A549 (cell line): ENCODE data around the gene CADM2. TPM values are rescaled to one million over a fixed set of nuclear protein-coding genes. Genes with fewer than 3 reads are reported as not detected.

ENCODE experiments used
- ATAC-seq, 2 experiments: fragments of 200-7000 bp in 1 of 2; fragments of >200 bp in 1 of 2; cut with Nextera tagmentation in 1 of 2; cut with Tn5 transposase in 1 of 2; 3 replicates each; pipeline versions ENCODE4 v1.8.0 to v1.9.1; 2018 to 2020; ENCODE audit warnings: mild to moderate bottlenecking in 1 of 2, moderate library complexity in 1 of 2
- CTCF ChIA-PET: fragments of 300-600 bp; sonication (Branson Sonifier 250); formaldehyde crosslinking; extraction: SDS; loops from one replicate; lab custom pipeline; 2021; ENCODE audit warnings: antibody characterized with exemption, inconsistent platforms; lab: Yijun Ruan, JAX
- POLR2A ChIA-PET: fragments of 350-600 bp; formaldehyde crosslinking; extraction: SDS; loops from one replicate; lab custom pipeline; 2021; ENCODE audit warnings: antibody characterized with exemption, inconsistent platforms; lab: Yijun Ruan, JAX
- DNase-seq, 2 experiments: peaks; one replicate each; pipeline versions ENCODE4 v3.0.0 to v3.0.0-alpha.2; 2011 to 2016; ENCODE audit warnings: low read depth in 1 of 2, low spot score in 1 of 2
- FAIRE-seq: peaks from 2 replicates; lab custom pipeline; 2011; peaks lifted over from hg19 to GRCh38; lab: Jason Lieb, UNC
- H3K27ac ChIP-seq, 2 experiments: fragments of >200 bp; sonication (Bioruptor Twin); formaldehyde crosslinking; 3 replicates each; pipeline ENCODE4 v1.5.1; 2016 to 2017
- H3K4me1 ChIP-seq: fragments of >200 bp; sonication (Bioruptor Twin); formaldehyde crosslinking; 3 replicates; pipeline ENCODE4 v1.6.1; 2016
- H3K4me2 ChIP-seq: fragments of >200 bp; sonication (Bioruptor Twin); formaldehyde crosslinking; 3 replicates; pipeline ENCODE4 v1.6.1; 2016
- H3K4me3 ChIP-seq: fragments of >200 bp; sonication (Bioruptor Twin); formaldehyde crosslinking; 3 replicates; pipeline ENCODE4 v1.5.1; 2016
- H3K9me3 ChIP-seq: fragments of >200 bp; sonication (Bioruptor Twin); formaldehyde crosslinking; 3 replicates; pipeline ENCODE4 v1.6.1; 2016
- BHLHE40 ChIP-seq: IDR thresholded peaks from 2 replicates; pipeline ENCODE4 v1.6.1; 2012; ENCODE audit warnings: low read depth, low read length, inconsistent platforms
- EHF ChIP-seq: fragments of 250-450 bp; sonication (Bioruptor Pico); IDR thresholded peaks from 2 replicates; pipeline ENCODE4 v1.5.0; 2020; ENCODE audit warnings: mild to moderate bottlenecking
- EP300 ChIP-seq, 2 experiments: fragments of >200 bp; sonication (Bioruptor Twin); formaldehyde crosslinking; IDR thresholded peaks; 2 replicates in 1 of 2; 3 replicates in 1 of 2; pipeline ENCODE4 v1.6.1; 2016 to 2017
- ESRRA ChIP-seq: fragments of 150-350 bp; IDR thresholded peaks from 2 replicates; pipeline ENCODE4 v1.6.1; 2014; ENCODE audit warnings: mild to moderate bottlenecking, low read length, borderline replicate concordance
- FOSB ChIP-seq: fragments of 250-450 bp; sonication (Bioruptor Pico); IDR thresholded peaks from 2 replicates; pipeline ENCODE4 v1.5.0; 2020; ENCODE audit warnings: mild to moderate bottlenecking, moderate library complexity
- FOSL2 ChIP-seq, 2 experiments: fragments of 450-650 bp in 1 of 2; fragments of >200 bp in 1 of 2; sonication (Bioruptor Twin) in 1 of 2; formaldehyde crosslinking; IDR thresholded peaks; 2 replicates each; pipeline versions ENCODE4 v1.5.0 to v1.6.1; 2016 to 2020; ENCODE audit warnings: mild to moderate bottlenecking in 1 of 2, moderate library complexity in 1 of 2
- FOXS1 ChIP-seq: fragments of 250-450 bp; sonication (Bioruptor Pico); IDR thresholded peaks from 2 replicates; pipeline ENCODE4 v1.5.0; 2020; ENCODE audit warnings: mild to moderate bottlenecking, moderate library complexity
- GATA3 ChIP-seq: IDR thresholded peaks from 2 replicates; pipeline ENCODE4 v1.6.1; 2012; ENCODE audit warnings: borderline replicate concordance
- HDAC2 ChIP-seq: fragments of 200-600 bp; sonication (generic); IDR thresholded peaks from 2 replicates; pipeline ENCODE4 v1.6.1; 2016
- HOXB5 ChIP-seq: fragments of 250-450 bp; sonication (Bioruptor Pico); IDR thresholded peaks from 2 replicates; pipeline ENCODE4 v1.5.0; 2020; ENCODE audit warnings: mild to moderate bottlenecking, moderate library complexity
- JUN ChIP-seq, 2 experiments: fragments of >200 bp; sonication (Bioruptor Twin); formaldehyde crosslinking; IDR thresholded peaks; 2 replicates in 1 of 2; 3 replicates in 1 of 2; pipeline ENCODE4 v1.6.1; 2016 to 2017
- JUNB ChIP-seq: fragments of >200 bp; sonication (Bioruptor Twin); formaldehyde crosslinking; IDR thresholded peaks from 2 replicates; pipeline ENCODE4 v1.6.1; 2016
- KDM5A ChIP-seq: fragments of 200-600 bp; sonication (generic); IDR thresholded peaks from 2 replicates; pipeline ENCODE4 v1.6.1; 2016; ENCODE audit warnings: antibody characterized with exemption, mild to moderate bottlenecking
- MAFK ChIP-seq: fragments of 450-650 bp; IDR thresholded peaks from 2 replicates; pipeline ENCODE4 v1.6.1; 2014; ENCODE audit not compliant: partially characterized antibody
- RARB ChIP-seq: fragments of 250-450 bp; sonication (Bioruptor Pico); IDR thresholded peaks from 2 replicates; pipeline ENCODE4 v1.8.0; 2021; ENCODE audit warnings: mild to moderate bottlenecking, moderate library complexity
- RCOR1 ChIP-seq: fragments of 150-350 bp; IDR thresholded peaks from 2 replicates; pipeline ENCODE4 v1.6.1; 2014; ENCODE audit warnings: antibody characterized with exemption, low read length, low read depth
- RFX5 ChIP-seq: fragments of 450-650 bp; IDR thresholded peaks from 2 replicates; pipeline ENCODE4 v1.7.1; 2014; ENCODE audit warnings: antibody characterized with exemption, mild to moderate bottlenecking, moderate library complexity
- RNF2 ChIP-seq: fragments of 200-600 bp; sonication (generic); IDR thresholded peaks from 2 replicates; pipeline ENCODE4 v1.6.1; 2016; ENCODE audit warnings: low read depth, mild to moderate bottlenecking, antibody characterized with exemption, moderate library complexity, borderline replicate concordance
- SREBF2 ChIP-seq: fragments of 450-650 bp; IDR thresholded peaks from 2 replicates; pipeline ENCODE4 v1.6.1; 2014; ENCODE audit warnings: mild to moderate bottlenecking, moderate library complexity
- WGBS: methylation state at CpG from one replicate; pipeline ENCODE4 v1.1.6; 2017; ENCODE audit errors: missing lambda C conversion rate; 5-methylcytosine and 5-hydroxymethylcytosine counted together
- polyA plus RNA-seq, 4 experiments: library from polyadenylated mRNA; depleted of rRNA in 3 of 4; stranded (reverse); fragments of >200 nt; fragmentation: RNase III in 1 of 4; extraction: RNeasy Plus Mini Kit Qiagen cat#74134 plus additional on column Dnase treatment in 1 of 4; gene quantifications; 2 replicates in 3 of 4; 3 replicates in 1 of 4; pipeline ENCODE4 v1.2.3, GENCODE V29; 2011 to 2017
- TF ChIP-seq, protein P1 (sequence below): fragments of 250-450 bp; sonication (Bioruptor Pico); IDR thresholded peaks from 2 replicates; pipeline ENCODE4 v1.5.0; 2020; ENCODE audit warnings: low read depth, mild to moderate bottlenecking, moderate library complexity
- TF ChIP-seq, protein P2 (sequence below): fragments of >200 bp; sonication (Bioruptor Twin); formaldehyde crosslinking; IDR thresholded peaks from 3 replicates; pipeline ENCODE4 v1.5.1; 2016
- TF ChIP-seq, protein P3 (sequence below): fragments of 200-600 bp; sonication (generic); IDR thresholded peaks from 2 replicates; pipeline ENCODE4 v1.6.1; 2016; ENCODE audit warnings: antibody characterized with exemption, mild to moderate bottlenecking, moderate library complexity

CADM2 gene
- polyA plus RNA-seq, 2 of the 4 experiments (the other 2 are of a cell fraction): 0.05 to 0.71 TPM

DNA sequence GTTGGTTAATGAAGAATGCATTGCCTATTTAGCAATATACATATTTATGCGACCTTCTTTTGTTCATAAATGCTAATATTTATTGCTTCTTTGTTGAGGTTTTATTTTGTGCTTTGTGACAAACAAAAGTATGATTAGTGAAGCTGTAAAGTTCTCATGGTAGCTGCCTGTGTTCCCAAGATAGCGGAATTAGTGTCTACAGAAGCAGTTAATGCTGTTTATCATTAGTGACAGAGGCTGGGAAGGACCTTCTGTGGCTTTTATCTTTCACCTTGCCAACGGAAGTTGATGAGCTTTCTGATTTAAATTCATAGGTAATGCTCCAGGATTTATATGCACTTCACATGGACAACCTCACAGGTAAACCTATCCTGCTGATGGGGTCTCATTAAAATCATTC lies 418.3 kb downstream of the CADM2 start:
- CTCF ChIA-PET: no interaction called here
- no peak for TF ChIP-seq RARB (CRISPR knock-in tag)
- no peak for TF ChIP-seq SREBF2
- no peak for TF ChIP-seq ESRRA
- TF ChIP-seq JUN (IDR thresholded peaks at IDR 0.05): no peak
- no peak for TF ChIP-seq FOXS1 (CRISPR knock-in tag)
- TF ChIP-seq, protein P1, sequence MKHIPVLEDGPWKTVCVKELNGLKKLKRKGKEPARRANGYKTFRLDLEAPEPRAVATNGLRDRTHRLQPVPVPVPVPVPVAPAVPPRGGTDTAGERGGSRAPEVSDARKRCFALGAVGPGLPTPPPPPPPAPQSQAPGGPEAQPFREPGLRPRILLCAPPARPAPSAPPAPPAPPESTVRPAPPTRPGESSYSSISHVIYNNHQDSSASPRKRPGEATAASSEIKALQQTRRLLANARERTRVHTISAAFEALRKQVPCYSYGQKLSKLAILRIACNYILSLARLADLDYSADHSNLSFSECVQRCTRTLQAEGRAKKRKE: no peak
- TF ChIP-seq, protein P2, sequence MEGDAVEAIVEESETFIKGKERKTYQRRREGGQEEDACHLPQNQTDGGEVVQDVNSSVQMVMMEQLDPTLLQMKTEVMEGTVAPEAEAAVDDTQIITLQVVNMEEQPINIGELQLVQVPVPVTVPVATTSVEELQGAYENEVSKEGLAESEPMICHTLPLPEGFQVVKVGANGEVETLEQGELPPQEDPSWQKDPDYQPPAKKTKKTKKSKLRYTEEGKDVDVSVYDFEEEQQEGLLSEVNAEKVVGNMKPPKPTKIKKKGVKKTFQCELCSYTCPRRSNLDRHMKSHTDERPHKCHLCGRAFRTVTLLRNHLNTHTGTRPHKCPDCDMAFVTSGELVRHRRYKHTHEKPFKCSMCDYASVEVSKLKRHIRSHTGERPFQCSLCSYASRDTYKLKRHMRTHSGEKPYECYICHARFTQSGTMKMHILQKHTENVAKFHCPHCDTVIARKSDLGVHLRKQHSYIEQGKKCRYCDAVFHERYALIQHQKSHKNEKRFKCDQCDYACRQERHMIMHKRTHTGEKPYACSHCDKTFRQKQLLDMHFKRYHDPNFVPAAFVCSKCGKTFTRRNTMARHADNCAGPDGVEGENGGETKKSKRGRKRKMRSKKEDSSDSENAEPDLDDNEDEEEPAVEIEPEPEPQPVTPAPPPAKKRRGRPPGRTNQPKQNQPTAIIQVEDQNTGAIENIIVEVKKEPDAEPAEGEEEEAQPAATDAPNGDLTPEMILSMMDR: no peak
- TF ChIP-seq JUNB: no peak
- TF ChIP-seq, all 56 proteins: peak for 0
- POLR2A ChIA-PET: no interaction called here
- ATAC-seq (no peak), FAIRE-seq (no peak), DNase-seq (no peak)
- WGBS: 20% methylated on average over 3 of the region's 3 CpGs
- no peak overlapping the region for H3K4me3 ChIP-seq
- H3K4me2 ChIP-seq: no peak overlapping the region
- H3K9me3 ChIP-seq: no peaks in the 10 kb centered on the region
- no peaks in the 10 kb centered on the region for H3K4me1 ChIP-seq
- H3K27ac ChIP-seq: no peak overlapping the region

DNA sequence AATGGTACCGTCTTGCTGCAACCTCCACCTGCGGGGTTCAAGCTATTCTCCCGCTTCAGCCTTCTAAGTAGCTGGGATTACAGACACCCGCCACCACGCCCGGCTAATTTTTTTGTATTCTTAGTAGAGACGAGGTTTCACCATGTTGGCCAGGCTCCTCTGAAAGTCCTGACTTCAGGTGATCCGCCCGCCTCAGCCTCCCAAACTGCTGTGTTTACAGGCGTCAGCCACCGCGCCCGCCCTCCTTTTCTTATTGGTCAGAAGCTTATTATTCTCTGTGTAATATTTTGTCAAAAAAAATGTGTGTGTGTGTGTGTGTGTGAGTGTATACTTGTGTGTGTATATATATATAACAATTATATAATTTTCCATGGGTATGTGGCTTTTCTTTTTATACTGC lies 425.6 kb downstream of the CADM2 start:
- Histone ChIP-seq H3K9me3 (no peaks in the 10 kb centered on the region), H3K4me3 (no peak overlapping the region), H3K4me2 (no peak overlapping the region), H3K4me1 (no peaks in the 10 kb centered on the region), H3K27ac (no peak overlapping the region)
- ATAC-seq (no peak), DNase-seq (no peak), FAIRE-seq (no peak)
- TF ChIP-seq HDAC2 (no peak), KDM5A (no peak), JUNB (no peak), GATA3 (no peak), FOSB (CRISPR knock-in tag) (no peak), RNF2 (no peak), FOSL2 (IDR thresholded peaks at IDR 0.05) (no peak), FOSL2 (CRISPR knock-in tag; IDR thresholded peaks at IDR 0.05) (no peak), EP300 (IDR thresholded peaks at IDR 0.05) (no peak), RCOR1 (no peak), HOXB5 (CRISPR knock-in tag) (no peak), RFX5 (no peak), MAFK (no peak), EHF (CRISPR knock-in tag) (no peak), BHLHE40 (no peak)
- TF ChIP-seq, protein P1: no peak
- TF ChIP-seq, protein P3, sequence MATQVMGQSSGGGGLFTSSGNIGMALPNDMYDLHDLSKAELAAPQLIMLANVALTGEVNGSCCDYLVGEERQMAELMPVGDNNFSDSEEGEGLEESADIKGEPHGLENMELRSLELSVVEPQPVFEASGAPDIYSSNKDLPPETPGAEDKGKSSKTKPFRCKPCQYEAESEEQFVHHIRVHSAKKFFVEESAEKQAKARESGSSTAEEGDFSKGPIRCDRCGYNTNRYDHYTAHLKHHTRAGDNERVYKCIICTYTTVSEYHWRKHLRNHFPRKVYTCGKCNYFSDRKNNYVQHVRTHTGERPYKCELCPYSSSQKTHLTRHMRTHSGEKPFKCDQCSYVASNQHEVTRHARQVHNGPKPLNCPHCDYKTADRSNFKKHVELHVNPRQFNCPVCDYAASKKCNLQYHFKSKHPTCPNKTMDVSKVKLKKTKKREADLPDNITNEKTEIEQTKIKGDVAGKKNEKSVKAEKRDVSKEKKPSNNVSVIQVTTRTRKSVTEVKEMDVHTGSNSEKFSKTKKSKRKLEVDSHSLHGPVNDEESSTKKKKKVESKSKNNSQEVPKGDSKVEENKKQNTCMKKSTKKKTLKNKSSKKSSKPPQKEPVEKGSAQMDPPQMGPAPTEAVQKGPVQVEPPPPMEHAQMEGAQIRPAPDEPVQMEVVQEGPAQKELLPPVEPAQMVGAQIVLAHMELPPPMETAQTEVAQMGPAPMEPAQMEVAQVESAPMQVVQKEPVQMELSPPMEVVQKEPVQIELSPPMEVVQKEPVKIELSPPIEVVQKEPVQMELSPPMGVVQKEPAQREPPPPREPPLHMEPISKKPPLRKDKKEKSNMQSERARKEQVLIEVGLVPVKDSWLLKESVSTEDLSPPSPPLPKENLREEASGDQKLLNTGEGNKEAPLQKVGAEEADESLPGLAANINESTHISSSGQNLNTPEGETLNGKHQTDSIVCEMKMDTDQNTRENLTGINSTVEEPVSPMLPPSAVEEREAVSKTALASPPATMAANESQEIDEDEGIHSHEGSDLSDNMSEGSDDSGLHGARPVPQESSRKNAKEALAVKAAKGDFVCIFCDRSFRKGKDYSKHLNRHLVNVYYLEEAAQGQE: no peak
- CTCF ChIA-PET: no interaction called here
- WGBS: 64% methylated on average over 13 of the region's 13 CpGs
- POLR2A ChIA-PET: no interaction called here
